Epithelial cell of esophagus (primary cell): ENCODE results near the gene IQCM.

Experiments used
- DNase-seq: peaks from one replicate; pipeline ENCODE4 v3.0.0; 2010; ENCODE audit warnings: low read depth
- H3K4me3 ChIP-seq: 2 replicates; pipeline ENCODE4 v1.5.1; 2011; ENCODE audit warnings: mild to moderate bottlenecking, low read length, control low read depth
- TF ChIP-seq, protein P1 (sequence below): IDR thresholded peaks from 2 replicates; pipeline ENCODE4 v1.5.1; 2011; ENCODE audit warnings: low read depth, mild to moderate bottlenecking, low read length, control low read depth, inconsistent platforms; ENCODE audit not compliant: insufficient read depth; ENCODE audit errors: missing control alignments

The IQCM gene

DNA sequence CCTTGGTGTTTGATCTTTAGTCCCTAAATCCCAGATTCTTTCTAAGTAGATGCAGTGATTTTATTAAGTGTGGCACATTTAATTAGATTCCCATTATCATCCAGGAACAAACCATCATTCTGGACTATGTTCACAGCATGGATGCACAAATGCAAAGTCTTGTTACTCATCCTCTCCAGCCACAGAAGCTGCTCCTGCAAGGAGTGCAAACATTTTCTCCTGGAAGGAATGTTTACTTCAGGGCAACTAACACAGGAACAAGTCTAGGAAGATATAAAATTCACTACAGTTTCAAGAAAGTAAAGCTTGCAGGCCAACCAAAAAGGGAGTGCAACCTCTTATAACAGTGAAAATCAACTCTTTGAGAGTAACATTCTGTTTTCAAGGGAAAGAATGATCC is 106.0 kb downstream of the IQCM start:
- no peak overlapping the region for H3K4me3 ChIP-seq
- peak; percentile 18 for DNase-seq
- TF ChIP-seq, protein P1, sequence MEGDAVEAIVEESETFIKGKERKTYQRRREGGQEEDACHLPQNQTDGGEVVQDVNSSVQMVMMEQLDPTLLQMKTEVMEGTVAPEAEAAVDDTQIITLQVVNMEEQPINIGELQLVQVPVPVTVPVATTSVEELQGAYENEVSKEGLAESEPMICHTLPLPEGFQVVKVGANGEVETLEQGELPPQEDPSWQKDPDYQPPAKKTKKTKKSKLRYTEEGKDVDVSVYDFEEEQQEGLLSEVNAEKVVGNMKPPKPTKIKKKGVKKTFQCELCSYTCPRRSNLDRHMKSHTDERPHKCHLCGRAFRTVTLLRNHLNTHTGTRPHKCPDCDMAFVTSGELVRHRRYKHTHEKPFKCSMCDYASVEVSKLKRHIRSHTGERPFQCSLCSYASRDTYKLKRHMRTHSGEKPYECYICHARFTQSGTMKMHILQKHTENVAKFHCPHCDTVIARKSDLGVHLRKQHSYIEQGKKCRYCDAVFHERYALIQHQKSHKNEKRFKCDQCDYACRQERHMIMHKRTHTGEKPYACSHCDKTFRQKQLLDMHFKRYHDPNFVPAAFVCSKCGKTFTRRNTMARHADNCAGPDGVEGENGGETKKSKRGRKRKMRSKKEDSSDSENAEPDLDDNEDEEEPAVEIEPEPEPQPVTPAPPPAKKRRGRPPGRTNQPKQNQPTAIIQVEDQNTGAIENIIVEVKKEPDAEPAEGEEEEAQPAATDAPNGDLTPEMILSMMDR: peak; percentile 4

- no peak overlapping the region for H3K4me3 ChIP-seq
- DNase-seq: peak; percentile 90
- TF ChIP-seq, protein P1: no peak
Measured at GRCh38 chr4:149708513-149709130, 107.0 kb downstream of the IQCM start.

DNA sequence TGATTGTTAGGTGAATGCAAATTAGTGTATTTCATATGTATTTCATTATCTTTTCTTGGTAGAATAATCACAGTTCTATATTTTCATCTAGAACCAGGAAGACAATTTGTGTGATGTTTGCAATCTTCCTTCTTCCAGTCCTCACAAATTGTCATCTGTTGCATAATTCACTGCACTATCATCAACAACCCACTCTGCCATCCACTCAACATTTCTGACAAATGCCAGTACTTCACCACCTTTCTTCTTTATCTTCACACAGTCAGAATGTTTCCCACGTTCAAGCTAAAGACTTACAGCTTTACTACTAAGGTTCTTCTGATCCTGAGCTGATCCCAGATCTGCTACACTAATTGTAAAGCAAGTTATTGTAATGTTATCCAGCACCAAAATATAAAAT is 107.8 kb downstream of the IQCM start:
- no peak for DNase-seq
- TF ChIP-seq, protein P1: no peak
- no peak overlapping the region for H3K4me3 ChIP-seq

GRCh38 chr4:149706942-149707341 is 108.7 kb downstream of the IQCM start:
- H3K4me3 ChIP-seq: no peak overlapping the region
- DNase-seq: peak; percentile 21
- TF ChIP-seq, protein P1: no peak

DNA sequence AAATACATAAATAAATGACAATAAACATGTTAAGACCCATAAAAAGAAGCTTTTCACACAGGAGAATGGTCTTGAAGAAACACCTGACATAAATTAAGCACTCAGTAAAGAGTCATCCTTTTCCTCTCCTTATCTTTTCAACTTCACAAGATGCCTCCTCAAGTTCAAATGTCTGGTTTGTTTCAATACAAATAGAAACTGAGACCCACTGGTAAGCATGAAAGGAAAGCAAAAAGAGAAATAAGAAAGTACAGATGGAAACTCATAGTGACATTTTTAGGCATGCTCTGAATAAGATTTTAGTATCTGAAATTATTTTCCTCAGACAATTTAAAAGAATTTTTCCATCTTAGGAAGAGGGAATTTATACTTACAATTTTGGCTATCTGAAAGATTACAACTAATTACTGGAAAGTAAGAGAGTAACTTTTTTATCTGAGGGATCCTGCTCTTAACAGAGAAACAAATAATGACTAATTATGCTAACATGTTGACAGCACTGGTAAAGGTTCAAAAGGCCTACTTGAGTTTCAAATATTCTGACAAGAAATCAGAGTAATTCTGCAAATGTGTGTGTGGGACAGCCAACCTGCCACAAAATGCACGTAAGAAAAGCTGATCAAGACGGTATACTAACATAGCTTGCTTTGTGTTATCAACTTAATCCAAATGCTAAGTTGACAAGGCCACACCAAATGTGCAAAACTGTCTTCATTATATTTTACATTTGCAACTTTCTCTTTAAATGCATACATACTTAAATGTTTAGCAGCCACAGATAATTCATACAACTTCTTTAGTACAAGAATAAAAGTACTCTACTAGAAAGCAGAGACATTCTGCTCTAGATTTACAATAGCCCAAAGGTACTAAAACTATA is 113.0 kb downstream of the IQCM start:
- TF ChIP-seq, protein P1: no peak
- no peak for DNase-seq
- H3K4me3 ChIP-seq: no peak overlapping the region

DNA sequence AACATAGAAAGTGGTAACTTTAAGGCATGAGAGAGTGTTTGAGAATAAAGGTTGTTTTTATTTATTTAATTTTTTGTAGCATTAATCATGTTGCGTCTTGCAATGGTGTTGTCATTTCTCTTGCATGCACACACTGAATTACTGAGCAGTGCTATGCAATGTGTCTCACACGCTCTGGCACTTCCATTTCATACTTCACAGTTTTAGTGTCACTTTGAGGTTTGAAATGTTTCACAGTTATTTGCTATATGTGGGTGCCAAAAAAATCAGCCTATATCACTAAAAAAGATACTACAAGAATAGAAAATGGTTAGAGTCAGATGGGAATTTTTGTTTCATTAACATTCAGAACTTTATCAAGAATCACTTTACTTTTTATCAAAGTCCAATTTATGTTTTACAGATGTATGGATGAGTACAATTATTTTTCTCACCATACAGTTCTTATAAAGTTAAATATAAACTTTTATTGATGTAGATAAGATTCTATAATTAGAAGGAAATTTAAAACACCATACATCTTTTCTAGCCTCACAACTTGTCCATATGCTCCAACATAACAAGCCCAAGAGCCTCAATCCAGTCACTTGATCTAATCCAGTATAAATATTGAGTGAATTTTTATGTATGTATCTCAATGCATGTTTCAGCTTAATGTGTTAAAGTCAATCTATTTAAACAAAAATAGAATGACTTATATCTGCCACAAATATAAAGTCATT is 114.0 kb downstream of the IQCM start:
- peak; percentile 26 for DNase-seq
- TF ChIP-seq, protein P1: no peak
- no peak overlapping the region for H3K4me3 ChIP-seq
